IPS-18a (cell line): ENCODE data around the gene ATP5ME.

Experiments used
- H3K27ac ChIP-seq: one replicate; pipeline ENCODE4 v1.5.1; 2013; ENCODE audit warnings: low read length
- H3K27me3 ChIP-seq: one replicate; pipeline ENCODE4 v1.6.1; 2013; ENCODE audit warnings: mild to moderate bottlenecking, low read length; ENCODE audit not compliant: control insufficient read depth, insufficient read depth
- H3K36me3 ChIP-seq: one replicate; pipeline ENCODE4 v1.6.1; 2013; ENCODE audit warnings: low read depth, low read length; ENCODE audit not compliant: control insufficient read depth
- H3K4me1 ChIP-seq: one replicate; pipeline ENCODE4 v1.6.1; 2013; ENCODE audit warnings: low read depth, low read length; ENCODE audit not compliant: control insufficient read depth
- H3K4me3 ChIP-seq: one replicate; pipeline ENCODE4 v1.5.1; 2013; ENCODE audit warnings: low read length
- H3K9ac ChIP-seq: one replicate; pipeline ENCODE4 v1.6.1; 2013; ENCODE audit warnings: mild to moderate bottlenecking, low read length, moderate library complexity
- H3K9me3 ChIP-seq: one replicate; pipeline ENCODE4 v1.6.1; 2013; ENCODE audit warnings: low read depth, low read length; ENCODE audit not compliant: control insufficient read depth

Gene ATP5ME

GRCh38 chr4:687048-687970 lies 13.2 kb upstream of the ATP5ME start:
- H3K36me3 ChIP-seq, result no peaks in the 10 kb centered on the region
- H3K4me1 ChIP-seq, result peaks cover 7% of the 10 kb centered on the region
- no peak overlapping the region for H3K9ac ChIP-seq
- H3K27me3 ChIP-seq, result no peaks in the 10 kb centered on the region
- no peak overlapping the region for H3K27ac ChIP-seq
- no peak overlapping the region for H3K4me3 ChIP-seq
- no peaks in the 10 kb centered on the region for H3K9me3 ChIP-seq

DNA sequence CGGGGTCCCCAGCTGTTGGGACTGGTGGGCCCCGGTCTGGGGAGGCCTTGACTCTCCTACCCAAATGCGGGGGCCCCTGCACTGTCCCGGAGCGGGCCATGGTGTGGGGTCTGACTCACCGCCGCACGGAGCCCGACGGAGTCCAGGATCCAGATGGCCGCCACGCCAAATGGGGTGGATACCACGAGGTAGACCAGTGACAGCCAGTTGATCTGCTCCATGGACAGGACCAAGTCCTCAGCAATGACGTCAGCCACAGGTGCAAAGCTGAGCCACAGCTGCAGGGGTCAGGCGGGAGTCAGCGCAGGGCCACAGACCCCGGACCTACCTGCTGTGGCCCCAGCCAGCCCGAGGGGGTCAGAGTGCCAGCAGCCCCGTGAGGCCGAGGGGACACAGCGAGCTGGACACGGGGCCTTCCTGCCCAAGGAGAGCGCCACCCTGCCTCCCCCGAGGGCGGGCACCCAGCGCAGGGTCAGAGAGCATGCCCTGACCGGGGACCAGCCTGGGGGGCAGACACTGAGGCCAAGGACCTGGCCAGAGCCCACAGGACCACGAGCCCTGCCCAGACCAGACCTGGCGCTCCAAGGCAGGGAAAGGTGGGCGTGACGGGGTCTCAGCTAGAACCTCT lies 12.5 kb upstream of the ATP5ME start:
- Histone ChIP-seq H3K4me1 (peaks cover 7% of the 10 kb centered on the region), H3K4me3 (no peak overlapping the region), H3K9me3 (no peaks in the 10 kb centered on the region), H3K9ac (no peak overlapping the region), H3K27ac (no peak overlapping the region), H3K27me3 (no peaks in the 10 kb centered on the region), H3K36me3 (no peaks in the 10 kb centered on the region)

GRCh38 chr4:685679-686412 lies 11.8 kb upstream of the ATP5ME start:
- peaks cover 7% of the 10 kb centered on the region for H3K4me1 ChIP-seq
- no peak overlapping the region for H3K27ac ChIP-seq
- H3K9ac ChIP-seq, result no peak overlapping the region
- no peaks in the 10 kb centered on the region for H3K9me3 ChIP-seq
- no peak overlapping the region for H3K4me3 ChIP-seq
- no peaks in the 10 kb centered on the region for H3K27me3 ChIP-seq
- no peaks in the 10 kb centered on the region for H3K36me3 ChIP-seq

- no peak overlapping the region for H3K4me3 ChIP-seq
- no peaks in the 10 kb centered on the region for H3K9me3 ChIP-seq
- no peaks in the 10 kb centered on the region for H3K27me3 ChIP-seq
- H3K27ac ChIP-seq, result no peak overlapping the region
- H3K4me1 ChIP-seq, result peaks cover 5% of the 10 kb centered on the region
- H3K36me3 ChIP-seq, result no peaks in the 10 kb centered on the region
- H3K9ac ChIP-seq, result no peak overlapping the region
These were observed 10.7 kb upstream of the ATP5ME start for GRCh38 chr4:684623-685327.

DNA sequence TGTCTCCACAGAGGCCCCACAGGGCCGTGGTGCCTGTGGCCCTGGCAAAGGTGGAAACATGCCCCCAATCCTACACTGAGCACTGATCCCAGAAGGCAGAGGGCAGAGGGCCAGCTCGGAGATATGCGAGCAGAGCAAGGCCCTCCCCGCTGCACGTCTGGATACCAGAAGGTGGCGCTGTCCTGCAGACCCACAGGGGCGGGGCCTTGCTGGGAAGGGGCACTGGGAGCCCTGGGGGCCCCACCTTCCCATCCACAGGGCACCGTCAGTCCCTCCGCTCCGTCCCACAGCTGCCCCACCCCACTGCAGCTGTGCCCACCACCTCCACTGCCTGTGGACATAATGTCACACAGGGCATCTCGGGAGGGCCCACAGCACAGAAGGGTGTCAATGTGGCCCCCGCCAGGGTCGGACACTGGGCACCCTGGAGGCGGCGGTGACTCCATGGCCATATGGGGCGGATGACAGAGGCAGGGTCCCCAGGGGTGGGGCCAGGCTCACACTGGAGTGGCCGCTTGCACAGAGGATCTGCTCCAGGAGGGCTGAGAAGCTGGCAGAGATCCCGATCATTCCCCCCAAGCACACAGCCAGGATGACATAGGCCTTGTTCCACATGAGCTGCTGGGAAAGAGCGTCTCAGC lies 10.0 kb upstream of the ATP5ME start:
- no peaks in the 10 kb centered on the region for H3K9me3 ChIP-seq
- H3K9ac ChIP-seq, result no peak overlapping the region
- no peaks in the 10 kb centered on the region for H3K27me3 ChIP-seq
- no peaks in the 10 kb centered on the region for H3K4me1 ChIP-seq
- no peak overlapping the region for H3K27ac ChIP-seq
- H3K36me3 ChIP-seq, result no peaks in the 10 kb centered on the region
- no peak overlapping the region for H3K4me3 ChIP-seq

DNA sequence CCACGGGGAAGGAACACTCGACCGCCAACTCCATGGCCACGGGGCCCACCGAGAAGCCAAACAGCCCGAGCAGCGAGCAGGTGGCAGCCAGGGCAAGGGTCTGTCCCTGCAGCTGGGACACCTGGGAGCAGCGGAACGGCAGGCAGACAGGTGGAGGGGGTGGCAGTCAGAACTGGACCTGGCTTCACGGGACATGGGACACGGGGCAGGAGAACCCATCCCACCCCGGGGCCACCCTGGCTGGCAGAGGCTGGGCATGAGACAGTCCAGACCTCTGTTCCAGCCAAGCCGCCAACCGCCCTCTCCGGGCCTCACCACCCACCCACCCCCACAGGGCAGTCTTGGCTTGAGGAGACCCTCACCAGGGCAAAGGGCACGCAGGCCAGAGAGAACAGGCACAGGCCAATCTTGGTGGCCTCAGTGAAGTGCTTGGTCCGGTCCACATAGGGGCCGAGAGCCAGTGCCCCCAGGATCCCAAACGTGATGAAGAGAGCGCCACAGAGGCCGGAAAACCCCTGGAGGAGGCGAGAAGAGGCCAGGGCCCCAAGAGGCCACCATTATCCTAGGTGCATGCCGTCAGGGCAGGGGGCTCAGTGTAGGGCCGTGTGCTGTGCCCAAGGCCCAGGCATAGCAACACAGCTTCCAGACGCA lies 9.3 kb upstream of the ATP5ME start:
- no peaks in the 10 kb centered on the region for H3K36me3 ChIP-seq
- no peaks in the 10 kb centered on the region for H3K4me1 ChIP-seq
- H3K9ac ChIP-seq, result no peak overlapping the region
- no peak overlapping the region for H3K27ac ChIP-seq
- H3K27me3 ChIP-seq, result no peaks in the 10 kb centered on the region
- no peak overlapping the region for H3K4me3 ChIP-seq
- no peaks in the 10 kb centered on the region for H3K9me3 ChIP-seq

DNA sequence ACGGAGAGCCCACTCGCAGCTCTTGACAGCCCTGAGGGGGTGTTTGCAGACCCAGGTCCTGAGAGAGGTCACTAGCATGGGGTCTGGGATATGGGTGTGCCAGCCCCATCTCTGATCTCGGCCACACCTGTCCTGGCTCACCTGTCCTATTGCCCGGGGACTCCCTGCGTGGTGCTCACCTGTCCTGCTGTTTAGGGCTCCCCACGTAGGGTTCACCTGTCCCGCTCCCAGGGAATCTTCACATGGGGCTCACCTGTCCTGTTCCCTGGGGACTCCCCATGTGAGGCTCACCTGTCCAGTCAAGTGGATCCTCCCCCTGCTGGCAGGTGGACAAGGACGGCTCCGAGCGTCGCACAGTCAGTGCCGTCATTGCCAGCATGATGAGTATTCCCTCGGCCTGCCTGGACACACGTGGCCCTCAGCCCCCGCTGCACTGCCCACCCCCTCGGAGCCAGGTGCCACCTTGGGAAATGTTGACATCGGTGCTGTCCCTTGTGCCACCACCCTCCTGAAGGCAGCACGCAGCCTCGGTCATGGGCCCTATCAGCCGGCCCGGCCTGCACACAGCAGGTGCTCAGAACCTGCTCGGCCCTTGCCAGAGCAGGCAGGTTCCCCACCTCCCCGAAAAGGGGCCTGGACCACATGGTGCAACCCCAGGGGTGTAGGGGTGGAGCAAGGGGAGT lies 8.6 kb upstream of the ATP5ME start:
- Histone ChIP-seq H3K9me3 (no peaks in the 10 kb centered on the region), H3K27ac (no peak overlapping the region), H3K27me3 (no peaks in the 10 kb centered on the region), H3K36me3 (no peaks in the 10 kb centered on the region), H3K4me3 (no peak overlapping the region), H3K9ac (no peak overlapping the region), H3K4me1 (no peaks in the 10 kb centered on the region)

- Histone ChIP-seq H3K27me3 (no peaks in the 10 kb centered on the region), H3K4me3 (no peak overlapping the region), H3K27ac (no peak overlapping the region), H3K36me3 (no peaks in the 10 kb centered on the region), H3K9me3 (no peaks in the 10 kb centered on the region), H3K4me1 (no peaks in the 10 kb centered on the region), H3K9ac (no peak overlapping the region)
These were observed 7.8 kb upstream of the ATP5ME start for GRCh38 chr4:681736-682451.

- H3K4me1 ChIP-seq, result no peaks in the 10 kb centered on the region
- H3K27me3 ChIP-seq, result no peaks in the 10 kb centered on the region
- H3K9ac ChIP-seq, result no peak overlapping the region
- H3K36me3 ChIP-seq, result no peaks in the 10 kb centered on the region
- H3K9me3 ChIP-seq, result no peaks in the 10 kb centered on the region
- H3K4me3 ChIP-seq, result peak overlapping the region; percentile 40
- no peak overlapping the region for H3K27ac ChIP-seq
These were observed 7.0 kb upstream of the ATP5ME start for GRCh38 chr4:680928-681645.
